ENCODE data around the gene PPP2R3C. TPM values are rescaled to one million over a fixed set of nuclear protein-coding genes. Genes with fewer than 3 reads are reported as not detected.
"Not testable (repeated sequence)": the region's sequence is repeated elsewhere in the genome, so short reads cannot be mapped to it uniquely, and the experiment has no call there.

The PPP2R3C gene
- total RNA-seq: 10 to 100 TPM; 48.9 to 51.8 TPM

DNA sequence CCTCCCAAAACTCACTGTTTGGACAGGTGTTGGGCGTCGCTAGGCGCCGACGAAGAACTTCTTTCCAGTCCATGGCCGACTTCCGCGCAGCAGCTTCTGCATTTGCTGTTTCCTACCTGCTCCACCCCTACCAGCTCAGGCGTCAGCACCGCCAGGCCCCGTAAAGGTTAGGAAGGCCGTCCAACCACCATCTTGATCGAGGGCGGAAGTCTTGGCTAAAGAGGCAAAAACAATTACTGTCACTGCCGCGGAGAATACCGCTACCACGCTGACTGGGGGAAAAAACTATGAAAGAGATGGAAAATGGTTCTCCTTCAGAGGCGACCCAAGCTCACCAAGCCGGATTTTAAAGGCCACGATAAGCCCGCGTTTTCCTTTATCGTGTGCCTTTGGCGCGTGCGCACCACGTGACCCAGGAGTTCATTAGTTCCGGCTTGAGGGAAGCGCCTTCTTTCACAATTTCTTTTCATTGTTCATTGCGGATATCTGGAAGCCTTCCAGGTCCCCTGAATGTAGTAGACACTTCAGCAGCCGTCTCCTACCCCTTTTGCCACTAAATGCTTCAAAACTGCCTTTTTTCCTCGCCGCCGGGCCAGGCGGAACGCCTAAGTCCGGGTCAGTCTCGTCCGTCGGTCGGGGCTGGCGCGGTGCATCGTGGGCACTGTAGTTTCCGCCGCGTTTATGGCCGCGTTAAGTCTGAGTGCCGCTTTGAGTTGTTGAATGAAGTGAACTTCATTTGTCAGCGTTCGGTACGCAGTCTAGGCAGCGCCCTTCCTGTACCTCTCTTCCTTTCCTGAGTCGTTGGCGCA lies at the start of gene PPP2R3C, which contains the start of gene PRORP:
Gene PPP2R3C, minus strand, starts transcription at position 104 of the 809 bp plus-strand sequence. Its CDS starts 31 bp downstream, at position 73.
Gene PRORP, plus strand, starts transcription at position 666 of the 809 bp plus-strand sequence. CDS start 694 bp downstream, outside the sequence.
- DNase-seq: peak; percentile 93
- no peaks in the 10 kb centered on the region for H3K27me3 Mint-ChIP-seq
- POLR2A ChIA-PET: interaction anchor here (0.8 to 3.7 kb wide), 12 partner anchors 9 to 704 kb away, joined by 3 to 47 read pairs (median 6); partner anchors contain the start of genes BAZ1A, BRMS1L, FAM177A1 and NFKBIA
- H3K27ac Mint-ChIP-seq: peak within 1 kb of the TSS; percentile 99
- peaks cover 55% of the 10 kb centered on the region for H3K4me1 Mint-ChIP-seq (ENCODE audit: low read depth)
- peak within 1 kb of the TSS; percentile 82 for H3K4me3 Mint-ChIP-seq
- intact Hi-C loops (cut with micrococcal nuclease): loop anchor here (1.0 to 5.0 kb wide), 11 partner anchors 38 to 660 kb away; partner anchors contain the start of genes FAM177A1, NFKBIA, PSMA6 and SNX6
- peaks cover 19% of the 10 kb centered on the region for H3K36me3 Mint-ChIP-seq
- CTCF ChIA-PET: interaction anchor here (0.7 to 1.8 kb wide), 5 partner anchors 170 to 300 kb away, joined by 3 to 6 read pairs (median 4); partner anchors contain the start of genes NFKBIA and PSMA6
- H3K9me3 Mint-ChIP-seq: no peaks in the 10 kb centered on the region

DNA sequence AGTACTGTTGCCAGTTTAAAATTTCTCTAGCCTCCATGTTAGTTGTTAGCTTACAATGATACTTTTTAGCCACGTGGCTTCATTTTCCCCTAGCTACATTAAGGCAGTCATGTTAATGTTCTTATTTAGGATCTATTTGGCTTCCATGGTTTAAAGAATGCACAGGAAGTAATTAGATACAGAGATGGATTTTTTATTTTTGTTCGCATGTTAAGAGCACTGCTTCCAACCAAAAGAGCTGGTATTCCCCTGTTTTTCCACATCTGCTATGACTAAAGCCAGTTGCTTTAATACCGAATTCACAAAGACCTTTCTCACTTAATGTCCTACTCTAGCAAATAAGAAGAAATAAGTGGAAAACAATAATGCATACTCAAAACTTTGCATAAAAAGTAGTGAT lies 45.7 kb upstream of the PPP2R3C start:
- H3K36me3 Mint-ChIP-seq: peaks cover 31% of the 10 kb centered on the region
- H3K4me1 Mint-ChIP-seq (ENCODE audit: low read depth): peaks cover 10% of the 10 kb centered on the region
- no peaks in the 10 kb centered on the region for H3K27me3 Mint-ChIP-seq
- H3K4me3 Mint-ChIP-seq: no peak overlapping the region
- no peak for DNase-seq
- H3K9me3 Mint-ChIP-seq: peaks cover 3% of the 10 kb centered on the region
- ChIA-PET CTCF (no interaction called here), POLR2A (no interaction called here)
- intact Hi-C loops (cut with micrococcal nuclease): no loop called here
- H3K27ac Mint-ChIP-seq: no peak overlapping the region

DNA sequence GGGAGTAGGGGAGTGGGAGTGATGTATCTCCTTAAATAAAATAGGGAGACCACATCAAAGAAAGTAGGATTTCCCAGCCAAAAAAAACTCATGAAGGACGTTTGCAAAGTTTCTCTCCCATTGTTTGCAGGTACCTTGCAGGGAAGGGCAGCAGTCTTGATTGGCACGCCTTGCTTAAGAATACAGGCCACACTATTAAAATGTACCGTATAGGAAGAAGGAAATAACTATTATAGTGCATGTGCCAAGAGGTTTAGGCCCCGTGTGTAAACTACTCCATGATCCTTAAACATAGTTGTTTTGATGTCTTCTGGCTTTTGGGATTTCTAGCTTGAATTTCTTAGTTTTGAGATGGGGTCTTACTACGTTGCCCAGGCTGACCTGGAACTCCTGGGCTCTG lies 43.1 kb upstream of the PPP2R3C start:
- CTCF ChIA-PET: no interaction called here
- H3K36me3 Mint-ChIP-seq: peaks cover 26% of the 10 kb centered on the region
- intact Hi-C loops (cut with micrococcal nuclease): no loop called here

DNA sequence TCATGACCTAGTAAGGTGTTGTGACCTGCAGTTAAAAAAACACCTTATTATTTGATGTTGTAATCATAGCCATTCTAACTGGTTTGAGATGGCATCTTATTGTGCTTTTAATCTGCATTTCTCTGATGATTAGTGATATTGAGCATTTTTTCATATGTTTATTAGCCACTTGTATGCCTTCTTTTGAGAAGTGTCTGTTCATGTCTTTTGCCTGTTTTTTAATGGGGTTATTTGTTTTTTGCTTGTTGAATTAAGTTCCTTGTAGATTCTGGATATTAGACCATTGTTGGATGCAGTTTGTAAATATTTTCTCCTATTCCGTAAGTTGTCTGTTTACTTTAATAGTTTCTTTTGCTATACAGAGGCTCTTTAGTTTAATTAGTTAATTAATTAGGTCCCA lies 41.6 kb upstream of the PPP2R3C start:
- CTCF ChIA-PET: no interaction called here
- no peaks in the 10 kb centered on the region for H3K9me3 Mint-ChIP-seq
- POLR2A ChIA-PET: interaction anchor here (0.9 kb wide), 1 partner anchor 236 kb away, joined by 3 read pairs; no protein-coding TSS in a partner anchor

More for the DNA sequence above, 43.1 kb upstream of the PPP2R3C start:
- Mint-ChIP-seq H3K27me3 (no peaks in the 10 kb centered on the region), H3K27ac (no peak overlapping the region), H3K4me3 (no peak overlapping the region), H3K9me3 (peaks cover 2% of the 10 kb centered on the region), H3K4me1 (ENCODE audit: low read depth) (peaks cover 28% of the 10 kb centered on the region)
- DNase-seq: no peak
- POLR2A ChIA-PET: no interaction called here

DNA sequence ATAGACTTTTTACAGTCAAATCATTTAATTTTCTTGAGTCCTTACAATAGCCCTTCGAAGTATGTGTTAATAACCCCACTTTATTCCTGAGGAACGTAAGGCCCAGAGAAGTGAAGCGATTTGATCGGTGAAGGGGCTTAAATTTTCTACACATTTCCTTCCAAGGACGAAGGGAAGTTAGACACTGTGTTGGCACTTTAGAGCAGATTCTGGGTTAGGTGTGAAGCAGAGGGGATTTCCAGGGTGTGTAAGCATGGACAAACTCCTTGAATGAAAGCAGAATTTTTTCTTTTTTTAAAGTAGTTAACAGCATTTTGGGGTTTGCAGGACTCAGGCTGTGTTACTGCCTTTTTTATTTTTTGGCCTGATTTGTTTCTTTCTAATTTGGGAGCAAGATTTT lies 39.4 kb upstream of the PPP2R3C start:
- Mint-ChIP-seq H3K4me1 (ENCODE audit: low read depth) (peaks cover 48% of the 10 kb centered on the region), H3K27me3 (no peaks in the 10 kb centered on the region), H3K4me3 (no peak overlapping the region), H3K27ac (peak overlapping the region; percentile 15), H3K9me3 (no peaks in the 10 kb centered on the region), H3K36me3 (peaks cover 23% of the 10 kb centered on the region)
- peak; percentile 38 for DNase-seq
- intact Hi-C loops (cut with micrococcal nuclease): loop anchor here (2.0 kb wide), 1 partner anchor 40 kb away; no protein-coding TSS in a partner anchor
- ChIA-PET CTCF (interaction anchor here (0.8 kb wide), 1 partner anchor 262 kb away, joined by 3 read pairs; no protein-coding TSS in a partner anchor), POLR2A (interaction anchor here (3.2 kb wide), 1 partner anchor 243 kb away, joined by 11 read pairs; the partner anchor contains the start of gene NFKBIA)

More for the DNA sequence above, 41.6 kb upstream of the PPP2R3C start:
- Mint-ChIP-seq H3K4me3 (no peak overlapping the region), H3K4me1 (ENCODE audit: low read depth) (peaks cover 39% of the 10 kb centered on the region), H3K27ac (no peak overlapping the region), H3K27me3 (no peaks in the 10 kb centered on the region), H3K36me3 (peaks cover 26% of the 10 kb centered on the region)
- no peak for DNase-seq
- intact Hi-C loops (cut with micrococcal nuclease): no loop called here

DNA sequence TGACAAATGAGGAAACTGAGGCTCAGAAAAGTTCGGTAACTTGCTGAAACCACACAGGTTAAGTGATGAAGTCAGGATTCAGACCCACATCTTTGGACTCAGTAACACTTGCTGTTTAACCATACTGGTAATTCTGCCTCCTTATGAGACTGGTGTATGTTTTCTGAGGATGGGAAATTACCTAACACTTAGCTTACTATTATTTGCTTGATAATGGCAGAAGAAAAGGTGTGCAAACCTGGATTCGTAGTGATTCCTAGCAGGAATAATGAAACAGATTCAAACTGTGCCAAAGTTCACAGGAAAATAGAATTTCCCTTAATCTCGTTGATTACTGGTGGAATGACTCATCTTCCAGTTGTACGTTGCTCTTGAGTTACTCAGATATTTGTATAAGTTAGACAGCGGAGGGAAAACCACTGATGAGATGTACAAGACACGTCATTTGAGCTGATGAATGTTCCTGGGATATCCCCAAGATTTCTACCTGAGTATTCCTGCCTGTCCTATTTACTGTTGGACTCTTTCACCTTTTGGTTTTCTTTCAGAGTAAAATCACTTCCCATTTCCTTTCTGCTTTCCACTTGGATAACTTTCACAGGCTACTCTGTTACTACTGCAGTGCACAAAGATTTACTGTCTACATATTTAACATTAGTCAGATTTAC lies 38.1 kb upstream of the PPP2R3C start:
- DNase-seq: no peak
- POLR2A ChIA-PET: interaction anchor here (3.2 kb wide), 1 partner anchor 244 kb away, joined by 11 read pairs; the partner anchor contains the start of gene NFKBIA
- no peaks in the 10 kb centered on the region for H3K27me3 Mint-ChIP-seq
- peak overlapping the region; percentile 79 for H3K27ac Mint-ChIP-seq
- H3K4me1 Mint-ChIP-seq (ENCODE audit: low read depth): peaks cover 57% of the 10 kb centered on the region
- H3K4me3 Mint-ChIP-seq: peak overlapping the region; percentile 16
- H3K9me3 Mint-ChIP-seq: no peaks in the 10 kb centered on the region
- intact Hi-C loops (cut with micrococcal nuclease): loop anchor here (1.0 to 2.0 kb wide), 2 partner anchors 38 to 41 kb away; partner anchors contain the start of gene PRORP
- H3K36me3 Mint-ChIP-seq: peaks cover 16% of the 10 kb centered on the region
- CTCF ChIA-PET: interaction anchor here (0.7 to 1.1 kb wide), 2 partner anchors 55 to 71 kb away, joined by 3 read pairs; no protein-coding TSS in a partner anchor

DNA sequence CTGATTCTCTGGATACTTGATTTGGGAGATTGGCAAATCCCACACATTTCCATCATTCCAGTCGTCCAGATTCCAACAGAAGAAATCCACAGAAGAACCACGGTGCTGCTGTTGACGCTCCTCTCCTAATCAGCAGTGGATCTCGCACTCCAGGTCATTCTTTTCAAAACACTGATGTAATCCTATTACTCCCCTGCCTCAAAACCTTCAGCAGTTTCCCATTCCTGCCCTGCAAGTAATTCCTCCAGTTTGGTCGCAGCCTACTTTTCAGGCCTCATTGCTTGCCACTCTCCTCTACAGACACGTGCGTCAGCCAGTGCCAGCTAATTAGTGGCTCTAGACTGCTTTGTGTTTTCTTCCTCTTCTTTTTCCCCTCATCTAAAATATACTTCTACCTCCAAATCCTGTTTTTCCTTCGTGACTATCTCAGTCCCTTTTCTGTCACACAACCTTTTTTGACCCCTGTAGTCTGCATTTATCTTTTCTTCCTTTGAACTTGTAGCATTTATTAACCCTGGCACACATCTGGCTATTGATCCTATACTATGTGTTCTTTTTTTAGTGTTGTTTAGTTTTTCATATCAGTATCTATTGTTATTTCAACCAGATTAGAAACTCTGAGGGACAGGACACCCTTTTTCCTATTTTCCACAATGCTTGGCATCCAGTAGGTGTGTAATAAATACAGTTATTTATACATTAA lies 37.3 kb upstream of the PPP2R3C start:
- no peaks in the 10 kb centered on the region for H3K27me3 Mint-ChIP-seq
- DNase-seq: no peak
- H3K36me3 Mint-ChIP-seq: peaks cover 16% of the 10 kb centered on the region
- H3K4me3 Mint-ChIP-seq: no peak overlapping the region
- H3K27ac Mint-ChIP-seq: peak overlapping the region; percentile 79
- POLR2A ChIA-PET: no interaction called here
- CTCF ChIA-PET: no interaction called here
- peaks cover 62% of the 10 kb centered on the region for H3K4me1 Mint-ChIP-seq (ENCODE audit: low read depth)
- intact Hi-C loops (cut with micrococcal nuclease): no loop called here
- H3K9me3 Mint-ChIP-seq: no peaks in the 10 kb centered on the region

DNA sequence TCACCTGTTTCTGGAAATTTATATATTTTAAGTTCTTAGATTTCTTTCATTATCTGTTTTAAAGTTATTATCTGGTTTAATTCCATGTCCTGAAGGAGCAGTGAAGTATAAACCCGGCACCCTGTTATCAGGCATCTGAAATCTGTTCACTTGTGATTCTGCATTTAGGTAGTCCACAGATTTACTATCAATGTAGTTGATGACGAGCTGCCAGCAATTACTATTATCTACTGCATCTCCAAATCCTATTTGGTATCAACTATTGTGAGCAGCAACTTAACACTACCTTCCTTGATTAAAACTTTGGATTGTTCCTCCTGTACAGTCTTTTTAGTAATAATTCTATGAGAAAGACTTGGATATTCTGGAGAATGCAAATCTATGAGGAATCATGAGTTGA lies 36.7 kb upstream of the PPP2R3C start:
- no peak for DNase-seq
- H3K27me3 Mint-ChIP-seq: no peaks in the 10 kb centered on the region
- no peak overlapping the region for H3K4me3 Mint-ChIP-seq
- H3K4me1 Mint-ChIP-seq (ENCODE audit: low read depth): peaks cover 64% of the 10 kb centered on the region
- POLR2A ChIA-PET: interaction anchor here (2.1 kb wide), 1 partner anchor 247 kb away, joined by 4 read pairs; no protein-coding TSS in a partner anchor
- no peaks in the 10 kb centered on the region for H3K9me3 Mint-ChIP-seq
- CTCF ChIA-PET: no interaction called here
- intact Hi-C loops (cut with micrococcal nuclease): no loop called here
- H3K27ac Mint-ChIP-seq: no peak overlapping the region
- H3K36me3 Mint-ChIP-seq: peaks cover 16% of the 10 kb centered on the region

DNA sequence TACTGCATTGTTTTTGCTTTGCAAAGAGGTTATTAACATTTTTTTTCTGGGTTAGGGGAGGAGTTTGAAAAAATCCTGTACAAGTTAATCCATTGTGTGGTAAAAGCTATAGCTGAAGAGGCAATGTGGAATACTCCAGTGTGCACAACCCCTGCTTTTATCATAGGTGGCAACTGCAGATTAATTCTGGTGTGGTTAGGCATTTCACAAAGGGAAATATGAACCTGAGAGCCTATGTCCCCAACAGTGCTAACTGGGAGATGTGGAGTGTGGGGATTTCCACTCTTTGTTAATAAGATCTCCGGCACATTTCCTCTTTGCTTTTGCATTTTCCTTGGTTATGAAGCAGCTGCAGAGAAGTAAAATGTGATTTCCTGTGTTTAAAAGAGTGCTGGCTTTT lies 34.2 kb upstream of the PPP2R3C start:
- Mint-ChIP-seq H3K4me3 (no peak overlapping the region), H3K4me1 (ENCODE audit: low read depth) (peaks cover 47% of the 10 kb centered on the region), H3K27ac (peak overlapping the region; percentile 71), H3K27me3 (no peaks in the 10 kb centered on the region), H3K36me3 (peaks cover 24% of the 10 kb centered on the region), H3K9me3 (no peaks in the 10 kb centered on the region)
- no peak for DNase-seq
- intact Hi-C loops (cut with micrococcal nuclease): no loop called here
- POLR2A ChIA-PET: interaction anchor here (0.8 kb wide), 1 partner anchor 260 kb away, joined by 4 read pairs; no protein-coding TSS in a partner anchor
- CTCF ChIA-PET: interaction anchor here (0.9 to 1.5 kb wide), 3 partner anchors 22 to 252 kb away, joined by 3 to 4 read pairs (median 4); no protein-coding TSS in a partner anchor

DNA sequence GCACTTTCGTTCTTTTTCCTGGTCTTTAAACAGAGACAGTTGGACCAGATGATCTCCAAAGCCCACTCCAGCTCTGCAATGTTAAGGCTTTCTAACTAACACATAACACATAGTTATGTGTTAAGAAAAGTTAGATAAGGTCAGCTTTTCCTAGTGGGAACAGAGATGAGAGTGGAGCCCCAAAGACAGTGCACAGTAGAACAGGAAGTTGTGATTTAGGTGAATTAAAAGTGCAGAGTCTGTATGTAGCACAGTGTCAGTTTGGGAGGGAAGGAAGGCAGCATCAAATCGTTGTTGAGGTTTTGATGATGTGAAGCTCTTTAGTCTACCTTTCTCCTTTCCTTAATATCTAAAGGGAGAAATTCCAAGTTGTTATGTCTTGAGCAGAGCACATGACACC lies 32.2 kb upstream of the PPP2R3C start:
- Mint-ChIP-seq H3K4me1 (ENCODE audit: low read depth) (peaks cover 34% of the 10 kb centered on the region), H3K36me3 (peaks cover 23% of the 10 kb centered on the region), H3K27ac (peak overlapping the region; percentile 3), H3K4me3 (no peak overlapping the region), H3K27me3 (no peaks in the 10 kb centered on the region), H3K9me3 (no peaks in the 10 kb centered on the region)
- intact Hi-C loops (cut with micrococcal nuclease): no loop called here
- no peak for DNase-seq
- POLR2A ChIA-PET: interaction anchor here (0.5 to 1.4 kb wide), 3 partner anchors 12 to 575 kb away, joined by 3 to 4 read pairs (median 3); partner anchors contain the start of gene NFKBIA
- CTCF ChIA-PET: interaction anchor here (1.0 kb wide), 1 partner anchor 13 kb away, joined by 3 read pairs; no protein-coding TSS in a partner anchor

DNA sequence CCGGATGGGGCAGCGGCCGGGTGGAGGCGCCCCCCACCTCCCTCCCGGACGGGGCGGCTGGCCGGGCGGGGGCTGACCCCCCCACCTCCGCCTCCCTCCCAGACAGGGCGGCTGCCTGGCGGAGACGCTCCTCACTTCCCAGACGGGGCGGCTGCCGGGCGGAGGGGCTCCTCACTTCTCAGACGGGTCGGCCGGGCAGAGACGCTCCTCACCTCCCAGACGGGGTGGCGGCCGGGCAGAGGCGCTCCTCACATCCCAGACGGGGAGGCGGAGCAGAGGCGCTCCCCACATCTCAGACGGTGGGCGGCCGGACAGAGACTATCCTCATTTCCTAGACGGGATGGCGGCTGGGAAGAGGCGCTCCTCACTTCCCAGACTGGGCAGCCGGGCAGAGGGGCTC lies 30.7 kb upstream of the PPP2R3C start:
- H3K4me3 Mint-ChIP-seq; DNase-seq; POLR2A ChIA-PET; H3K9me3 Mint-ChIP-seq; H3K27me3 Mint-ChIP-seq; CTCF ChIA-PET; H3K27ac Mint-ChIP-seq; intact Hi-C loops (cut with micrococcal nuclease): not testable (repeated sequence)
- peaks cover 35% of the 10 kb centered on the region for H3K4me1 Mint-ChIP-seq (ENCODE audit: low read depth)
- H3K36me3 Mint-ChIP-seq: peaks cover 21% of the 10 kb centered on the region
